GM19372 (cell line): ENCODE results near the gene TMX4.
"Not testable (repeated sequence)": the region's sequence is repeated elsewhere in the genome, so short reads cannot be mapped to it uniquely, and the experiment has no call there.

ENCODE experiments used
- ATAC-seq: cut with Tn5 transposase; IDR thresholded peaks from one replicate; pipeline ENCODE4 v1.9.1; 2021; ENCODE audit warnings: mild to moderate bottlenecking, low read depth, moderate library complexity; ENCODE audit not compliant: unreplicated experiment

Gene TMX4, protein sequence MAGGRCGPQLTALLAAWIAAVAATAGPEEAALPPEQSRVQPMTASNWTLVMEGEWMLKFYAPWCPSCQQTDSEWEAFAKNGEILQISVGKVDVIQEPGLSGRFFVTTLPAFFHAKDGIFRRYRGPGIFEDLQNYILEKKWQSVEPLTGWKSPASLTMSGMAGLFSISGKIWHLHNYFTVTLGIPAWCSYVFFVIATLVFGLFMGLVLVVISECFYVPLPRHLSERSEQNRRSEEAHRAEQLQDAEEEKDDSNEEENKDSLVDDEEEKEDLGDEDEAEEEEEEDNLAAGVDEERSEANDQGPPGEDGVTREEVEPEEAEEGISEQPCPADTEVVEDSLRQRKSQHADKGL

DNA sequence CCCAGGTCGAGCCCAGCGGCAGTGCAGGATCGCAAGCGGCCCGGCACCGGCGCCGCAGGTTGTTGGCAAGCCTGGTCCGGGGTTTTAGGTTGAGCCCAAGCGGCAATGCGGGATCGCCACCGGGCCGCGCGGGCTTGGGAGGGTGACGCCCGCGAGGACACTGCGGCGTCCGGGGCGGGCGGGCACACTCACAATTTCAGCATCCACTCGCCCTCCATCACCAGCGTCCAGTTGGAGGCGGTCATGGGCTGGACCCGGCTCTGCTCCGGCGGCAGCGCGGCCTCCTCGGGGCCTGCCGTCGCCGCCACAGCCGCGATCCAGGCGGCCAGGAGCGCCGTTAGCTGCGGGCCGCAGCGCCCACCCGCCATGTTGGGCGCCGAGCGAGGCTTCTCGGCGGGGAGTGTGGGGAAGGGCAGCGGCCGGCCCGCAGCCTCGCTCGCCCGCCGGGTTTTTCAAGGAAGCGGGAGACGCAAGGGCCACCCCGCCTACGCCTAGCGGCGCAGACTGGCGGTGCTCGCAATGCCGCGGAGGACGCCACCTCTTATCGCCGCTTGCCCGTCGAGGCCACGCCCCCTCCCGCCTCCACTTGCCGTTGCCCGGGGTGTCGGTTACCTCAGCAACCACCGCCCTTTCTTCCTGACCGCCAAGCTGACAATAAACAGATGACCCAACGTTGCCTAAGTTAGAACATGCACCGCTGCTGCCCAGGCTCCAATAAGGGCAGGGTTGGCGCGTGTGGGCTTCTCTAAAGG lies at the start of gene TMX4:
Gene TMX4 (minus strand): TSS at position 516 of the 752 bp plus-strand sequence. CDS start 148 bp downstream, at position 368.
- peak; percentile 86 for ATAC-seq

DNA sequence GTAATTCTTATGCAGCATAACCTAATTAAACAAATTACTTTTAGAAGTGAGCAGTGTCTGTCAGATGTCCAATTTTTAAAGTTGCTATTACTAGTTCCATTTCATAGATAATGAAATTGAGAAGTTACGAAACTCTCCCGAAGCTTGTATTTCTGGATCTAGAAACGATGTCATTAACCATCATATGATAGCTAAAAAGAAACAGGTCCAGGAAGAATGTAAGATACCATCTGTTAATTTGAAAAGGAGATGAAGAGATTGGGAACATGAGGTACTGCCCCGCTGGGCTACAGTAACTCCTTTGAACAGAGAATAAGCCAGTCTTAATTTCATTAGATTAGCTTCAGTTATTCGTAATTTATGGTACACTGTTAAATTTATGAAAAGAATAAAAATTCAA lies 47.5 kb upstream of the TMX4 start:
- no peak for ATAC-seq

DNA sequence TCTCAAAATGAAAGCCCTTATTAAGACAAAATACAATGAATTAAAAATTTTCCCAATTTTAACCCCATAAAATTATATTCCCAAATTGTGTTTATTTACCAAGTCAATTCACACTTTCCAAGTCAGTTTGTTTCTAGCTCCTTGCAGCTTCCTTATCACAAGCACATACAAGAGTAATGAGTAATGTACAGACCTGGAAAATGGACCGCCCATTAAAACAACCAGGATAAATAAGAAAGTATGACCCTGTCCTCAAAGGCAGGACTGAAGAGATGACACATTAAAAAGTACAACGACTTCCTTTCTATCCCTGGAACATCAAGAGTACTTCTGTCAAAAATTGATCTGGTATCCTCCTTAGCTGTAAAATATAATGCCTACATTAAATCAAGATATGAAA lies 47.1 kb upstream of the TMX4 start:
- no peak for ATAC-seq

DNA sequence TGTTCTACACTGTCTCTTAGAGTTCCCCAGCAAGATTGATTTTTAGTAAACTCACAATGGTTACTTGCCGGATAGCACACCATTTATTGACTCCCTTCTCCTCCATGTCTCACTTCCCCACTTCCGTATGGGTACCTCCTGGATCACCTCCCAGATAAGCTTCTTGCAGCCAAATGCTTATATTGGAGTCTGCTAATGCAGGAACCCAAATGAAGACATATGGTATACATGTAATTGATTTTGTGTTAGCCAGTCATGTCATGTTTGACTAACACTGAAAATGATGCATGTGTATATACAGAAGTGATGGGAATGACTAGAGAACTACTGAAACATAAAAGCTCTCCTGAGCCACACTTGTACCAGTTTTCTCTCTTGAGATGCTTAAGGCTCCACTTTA lies 46.1 kb upstream of the TMX4 start:
- no peak for ATAC-seq

DNA sequence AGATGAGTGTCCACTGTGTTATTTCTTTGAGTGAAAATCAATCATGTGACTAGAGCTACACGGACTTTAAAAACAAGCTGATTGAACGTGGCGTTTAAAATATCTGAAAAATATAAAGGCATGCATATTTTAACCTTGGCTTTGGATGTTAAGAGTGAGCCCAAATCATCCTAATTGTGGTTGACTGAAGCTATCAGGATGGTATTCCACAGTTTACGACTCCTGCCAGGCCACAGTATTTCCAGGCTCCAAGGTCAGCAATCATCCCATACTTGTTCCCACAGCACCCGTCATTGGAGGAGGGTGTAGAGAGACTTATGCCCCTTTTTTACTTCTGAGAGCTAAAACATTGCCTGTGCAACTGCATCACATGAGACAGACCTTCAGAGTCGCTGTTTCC lies 43.2 kb upstream of the TMX4 start:
- no peak for ATAC-seq

DNA sequence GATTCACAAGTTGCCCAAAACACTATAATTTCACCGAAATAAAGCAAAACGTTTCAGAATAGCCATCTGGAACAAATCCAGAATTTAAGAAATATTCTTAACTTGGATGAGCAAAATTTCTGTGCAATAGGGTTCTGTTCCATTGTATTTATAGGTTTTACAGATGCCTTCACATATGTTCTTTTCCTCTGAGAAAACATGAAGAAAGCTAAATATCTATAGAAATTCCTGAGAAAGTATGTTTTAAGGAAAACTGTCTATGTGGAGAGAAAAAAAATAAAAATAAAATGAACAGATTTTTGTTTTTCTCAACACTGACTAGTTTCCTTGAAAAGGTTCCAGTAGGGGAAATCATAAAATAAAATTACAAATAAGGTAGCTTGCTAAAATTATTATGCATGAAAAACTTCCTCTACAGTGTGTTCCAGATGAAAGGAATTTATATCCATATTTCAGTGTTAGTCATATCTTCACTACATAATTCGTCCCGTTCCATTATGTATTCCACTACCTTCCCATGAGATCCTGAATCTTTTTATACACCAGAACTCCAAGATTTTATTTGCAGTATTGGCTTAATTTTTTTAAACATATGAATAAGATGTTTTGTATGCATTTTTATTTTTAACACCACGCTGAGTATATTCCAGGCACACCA lies 42.4 kb upstream of the TMX4 start:
- ATAC-seq: no peak

DNA sequence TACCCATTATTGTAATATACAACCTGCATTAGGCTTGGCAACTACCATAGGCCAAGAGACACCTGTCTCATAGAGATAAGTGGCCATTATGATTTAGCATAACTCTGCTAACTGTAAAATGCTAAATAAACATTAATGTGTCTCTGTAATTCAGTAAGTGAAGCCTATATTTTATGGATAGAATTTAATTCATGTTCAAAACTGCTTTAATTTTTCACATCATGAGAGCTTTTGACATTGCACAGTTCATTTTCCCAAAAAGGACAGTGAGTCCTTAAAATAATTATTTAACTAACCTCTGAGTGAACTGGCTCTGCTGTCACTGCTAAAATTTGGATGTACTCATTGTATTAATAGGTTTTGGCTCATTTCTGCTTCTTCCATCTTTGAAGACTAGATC lies 41.4 kb upstream of the TMX4 start:
- ATAC-seq: no peak

DNA sequence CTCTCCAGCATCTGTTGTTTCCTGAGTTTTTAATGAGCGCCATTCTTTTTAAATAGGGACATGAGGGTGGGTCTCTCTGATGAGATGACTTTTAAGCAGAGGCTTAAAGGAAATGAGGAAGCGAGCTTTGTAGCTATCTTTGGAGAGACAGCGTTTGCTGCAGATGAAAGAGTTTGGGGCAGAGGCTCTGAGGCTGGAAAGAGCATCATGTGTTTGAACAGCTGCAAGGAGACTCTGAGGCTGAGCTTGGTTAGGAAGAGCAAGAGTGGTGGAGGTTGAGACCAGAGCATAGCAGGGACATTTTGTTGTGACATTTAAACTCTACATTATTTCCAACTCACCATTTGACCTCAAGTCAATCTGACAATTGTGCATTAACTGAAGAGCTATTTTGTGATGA lies 38.3 kb upstream of the TMX4 start:
- no peak for ATAC-seq

DNA sequence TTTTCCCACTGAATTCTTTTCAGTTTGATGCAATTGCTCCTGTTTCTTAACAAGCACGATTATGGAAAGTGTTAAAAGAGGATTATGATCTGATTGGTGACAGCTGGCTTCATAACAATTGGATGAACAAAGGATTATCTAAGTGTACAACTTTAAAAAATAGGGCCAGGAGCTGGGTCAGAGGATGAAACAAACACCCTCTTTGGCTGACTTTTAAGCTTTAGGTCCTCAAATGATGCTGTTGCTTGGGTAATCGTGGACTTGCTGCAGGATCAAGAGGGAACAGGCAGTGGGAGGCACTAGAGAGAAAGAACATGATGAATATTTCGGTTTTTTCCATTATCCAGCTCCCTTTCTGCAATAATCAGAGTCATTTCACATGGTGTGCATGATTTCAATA lies 35.5 kb upstream of the TMX4 start:
- no peak for ATAC-seq

DNA sequence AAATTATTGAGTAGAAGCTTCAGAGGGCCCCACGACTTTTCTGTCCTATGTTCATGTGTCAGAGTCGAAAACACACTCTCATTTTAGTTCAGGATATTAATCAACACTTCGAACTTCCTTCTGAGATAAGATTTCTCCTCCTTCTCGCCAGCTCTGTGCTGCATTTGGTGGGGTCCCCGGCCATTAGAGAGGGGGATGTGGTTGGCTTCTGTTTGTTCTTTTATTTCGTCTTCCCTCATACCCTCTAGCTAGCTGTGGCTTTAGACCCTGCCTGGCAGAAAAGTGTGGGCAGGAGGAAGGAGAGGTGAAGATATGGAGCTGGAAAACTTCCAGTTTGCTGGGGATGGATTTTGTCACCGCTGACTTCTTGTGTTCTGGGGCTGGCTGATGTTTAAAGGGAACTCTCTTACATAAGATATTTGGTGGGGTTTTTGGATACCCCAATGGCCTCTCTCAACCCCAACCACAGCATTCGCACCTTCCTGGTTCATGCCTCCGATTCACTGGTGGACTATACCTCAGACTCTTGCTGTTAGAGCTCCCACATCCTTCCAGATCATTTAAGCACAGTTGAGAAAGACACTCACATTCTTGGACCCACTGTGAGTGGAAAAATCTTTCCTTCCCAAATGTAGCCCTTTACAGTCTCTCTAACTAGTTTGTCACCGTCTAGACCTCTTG lies 30.7 kb upstream of the TMX4 start:
- no peak for ATAC-seq

DNA sequence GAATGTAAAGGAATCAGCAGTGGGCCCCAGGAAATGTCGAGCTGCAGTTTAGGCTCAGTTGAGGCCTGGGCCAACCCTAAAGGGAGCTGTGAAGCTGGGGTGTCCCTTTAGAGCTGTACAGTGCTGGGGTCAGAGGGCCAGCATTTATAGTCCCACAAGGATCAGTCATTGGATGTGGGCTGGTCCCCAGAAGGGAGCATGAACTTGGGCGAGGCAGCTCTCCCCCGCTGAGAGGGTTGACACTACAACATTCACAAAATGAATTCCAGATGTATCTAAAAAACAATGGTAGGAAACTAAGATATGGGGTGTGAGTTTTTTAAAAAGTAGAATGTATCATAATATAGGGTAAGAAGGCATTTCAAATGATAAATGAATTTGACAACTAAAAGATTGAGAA lies 29.7 kb upstream of the TMX4 start:
- ATAC-seq: no peak

DNA sequence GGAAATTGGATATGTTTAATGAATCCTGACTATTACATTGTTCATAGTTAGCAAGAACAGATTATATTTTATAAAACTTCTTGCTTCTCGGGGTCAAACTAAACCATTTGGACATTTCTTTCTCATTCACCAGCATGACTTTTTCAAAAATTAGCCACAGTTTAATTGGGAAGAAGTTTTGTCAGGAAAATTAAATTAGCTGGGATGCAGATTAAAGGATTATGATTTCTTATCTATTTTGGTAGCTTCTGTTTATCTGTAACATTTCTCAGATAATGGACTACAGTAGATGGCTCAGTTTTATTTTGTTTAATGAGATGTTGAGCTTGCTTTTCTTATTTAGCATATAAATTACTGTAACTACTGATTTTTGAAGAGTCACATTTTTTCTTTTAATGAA lies 26.4 kb upstream of the TMX4 start:
- ATAC-seq: no peak

DNA sequence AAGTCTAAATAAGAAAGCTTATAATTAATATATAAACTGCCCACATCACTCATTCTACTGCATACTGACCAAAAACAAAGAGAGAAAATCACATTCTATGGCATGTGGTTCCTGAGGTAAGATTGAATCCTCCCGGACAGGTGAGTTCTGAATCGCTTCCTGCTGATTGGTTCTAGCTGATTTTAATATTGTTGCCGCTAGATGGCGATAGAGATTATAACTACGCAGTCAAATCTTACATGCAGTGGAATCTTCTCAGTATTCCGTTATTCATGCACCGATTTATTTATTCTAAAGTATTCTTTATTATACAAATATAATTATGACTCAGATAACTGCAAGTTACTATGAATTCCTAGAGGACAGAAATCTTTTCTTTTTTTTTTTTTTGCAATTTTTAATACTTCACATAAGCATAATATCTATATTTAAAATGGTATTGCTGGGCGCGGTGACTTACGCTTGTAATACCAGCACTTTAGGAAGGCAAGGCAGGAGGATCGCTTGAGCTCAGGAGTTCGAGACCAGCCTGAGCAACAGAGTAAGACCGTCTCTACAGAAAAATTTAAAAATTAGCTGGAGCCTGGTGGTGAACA lies 24.2 kb upstream of the TMX4 start:
- ATAC-seq: peak; percentile 86

DNA sequence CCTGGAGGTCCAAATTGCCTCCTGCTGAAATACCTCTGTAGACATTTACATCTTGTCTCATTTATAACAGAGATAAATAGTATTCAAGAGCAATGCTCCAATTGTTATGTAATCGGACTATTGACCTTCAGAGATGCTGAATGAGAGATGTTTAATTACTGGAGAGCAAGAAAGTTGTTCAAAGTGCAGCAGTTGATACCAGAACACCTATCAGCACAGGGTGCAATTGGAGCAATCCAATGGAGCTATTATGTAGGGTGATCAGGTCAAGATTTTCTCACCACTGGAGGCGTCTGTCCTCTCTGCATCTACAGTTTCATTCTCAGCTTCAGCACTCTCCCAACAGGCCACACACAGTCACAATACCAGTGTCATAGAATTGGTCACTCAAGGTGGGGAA lies 19.5 kb upstream of the TMX4 start:
- no peak for ATAC-seq

DNA sequence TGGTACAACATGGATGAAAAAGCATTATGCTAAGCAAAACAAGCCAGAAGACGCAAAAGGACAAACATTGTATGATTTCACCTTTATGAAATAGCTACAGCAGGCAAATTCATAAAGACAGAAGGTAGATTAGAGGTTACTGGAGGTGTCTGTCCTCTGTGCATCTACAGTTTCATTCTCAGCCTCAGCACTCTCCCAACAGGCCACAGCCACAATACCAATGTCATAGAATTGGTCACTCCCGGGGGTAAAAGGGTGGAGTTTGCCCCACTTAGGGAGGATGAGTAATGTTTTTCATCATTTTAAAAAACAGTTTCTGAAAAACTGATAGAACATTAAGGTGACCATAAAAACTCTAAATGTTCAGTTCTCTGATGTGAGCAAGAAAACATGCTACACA lies 17.2 kb upstream of the TMX4 start:
- no peak for ATAC-seq

DNA sequence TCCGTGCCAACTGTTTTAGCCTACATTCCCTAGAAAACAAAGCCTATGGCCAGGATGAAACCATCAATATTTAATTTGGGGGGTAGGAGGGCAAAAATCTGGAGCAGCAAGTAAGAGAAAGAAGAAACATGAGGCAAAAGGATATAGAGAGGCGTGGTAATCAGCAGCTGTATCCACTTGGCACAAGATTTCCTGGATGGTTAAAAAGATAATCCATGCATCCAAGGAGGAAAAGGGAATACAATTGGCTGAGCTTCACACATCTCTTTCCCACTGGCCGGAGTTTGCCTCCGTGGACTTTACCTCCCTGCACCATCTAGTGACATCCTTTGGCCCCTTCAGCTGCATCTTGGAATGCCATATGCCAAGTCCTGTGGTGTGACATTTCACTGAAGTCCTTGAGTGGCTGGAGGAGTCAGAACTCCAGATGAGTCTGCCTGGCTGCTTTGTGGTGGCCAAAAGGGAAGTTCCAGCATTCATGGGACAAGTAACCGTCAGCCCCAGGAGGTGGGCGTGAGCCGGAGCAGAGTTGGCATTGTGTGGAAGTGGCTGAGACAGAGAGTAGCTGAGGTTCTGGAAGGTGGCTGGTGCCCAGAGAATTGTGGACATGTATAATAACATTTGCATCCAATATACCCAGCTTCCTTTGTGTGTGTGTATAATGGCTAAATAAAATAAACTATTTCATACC lies 13.7 kb upstream of the TMX4 start:
- no peak for ATAC-seq

DNA sequence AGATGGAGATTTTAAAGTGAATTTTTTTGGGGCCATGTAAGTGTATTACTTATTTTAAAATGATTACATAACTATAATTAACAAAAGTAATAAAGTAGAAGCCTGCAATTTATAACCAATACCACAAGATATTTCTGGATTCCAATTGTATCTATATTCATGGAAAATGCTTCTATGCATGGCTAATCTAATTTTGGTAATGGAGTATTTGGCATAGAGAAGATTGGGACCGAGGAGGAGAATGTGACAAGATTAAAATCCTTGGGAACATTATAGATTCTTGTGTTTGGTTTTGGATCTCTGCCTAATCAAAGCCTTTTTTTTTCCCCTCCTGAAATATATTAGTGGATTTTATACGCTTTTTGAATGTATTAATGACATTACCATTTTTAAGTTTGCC lies 12.9 kb upstream of the TMX4 start:
- ATAC-seq: no peak

DNA sequence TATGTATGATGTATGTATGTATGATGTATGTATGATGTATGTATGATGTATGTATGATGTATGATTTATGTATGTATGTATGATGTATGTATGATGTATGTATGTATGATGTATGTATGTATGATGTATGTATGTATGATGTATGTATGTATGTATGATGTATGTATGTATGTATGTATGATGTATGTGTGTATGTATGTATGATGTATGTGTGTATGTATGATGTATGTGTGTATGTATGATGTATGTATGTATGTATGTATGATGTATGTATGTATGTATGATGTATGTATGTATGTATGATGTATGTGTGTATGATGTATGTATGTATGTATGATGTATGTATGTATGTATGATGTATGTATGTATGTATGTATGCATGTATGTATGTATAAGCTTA lies 12.0 kb upstream of the TMX4 start:
- ATAC-seq: not testable (repeated sequence)

DNA sequence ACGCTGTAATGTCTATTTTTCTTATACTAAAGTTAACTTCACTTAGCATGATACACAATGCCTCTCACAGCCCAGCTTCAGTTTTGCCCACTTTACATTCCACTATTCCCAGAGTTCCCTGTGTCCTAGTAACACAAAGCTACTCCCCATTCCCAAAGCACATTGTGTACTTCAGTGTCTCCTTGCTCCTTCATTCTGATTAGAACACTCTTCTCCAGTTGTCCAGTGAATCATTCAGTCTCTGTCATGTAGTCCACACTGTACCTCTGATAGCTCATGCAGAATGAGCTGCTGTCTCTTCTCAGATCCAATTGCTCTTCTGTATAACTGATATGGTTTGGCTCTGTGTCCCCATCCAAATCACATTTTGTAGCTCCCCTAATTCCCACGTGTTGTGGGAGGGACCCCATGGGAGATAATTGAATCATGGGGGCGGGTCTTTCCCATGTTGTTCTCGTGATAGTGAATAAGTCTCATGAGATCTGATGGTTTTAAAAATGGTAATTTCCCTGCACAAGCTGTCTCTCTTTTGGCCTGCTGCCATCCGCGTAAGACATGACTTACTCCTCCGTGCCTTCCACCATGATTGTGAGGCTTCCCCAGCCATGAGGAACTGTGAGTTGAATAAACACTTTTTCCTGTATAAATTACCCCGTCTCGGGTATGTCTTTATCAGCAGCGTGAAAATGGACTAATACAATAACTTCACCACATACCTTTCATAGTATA lies 2.1 kb upstream of the TMX4 start:
- no peak for ATAC-seq
